IMR-90 (cell line): ENCODE measurements around the gene DHX57. TPM values are rescaled to one million over a fixed set of nuclear protein-coding genes. Genes with fewer than 3 reads are reported as not detected.

Source experiments
- ATAC-seq: fragments of 200-7000 bp; cut with Tn5 transposase; 2 replicates; pipeline ENCODE4 v1.9.1; 2020; ENCODE audit warnings: low read depth, mild to moderate bottlenecking, moderate library complexity
- BruUV-seq: library from RNA; stranded (reverse); fragments of 400-500 nt; replicated peaks from 2 replicates; lab custom pipeline; 2021; lab: Mats Ljungman, UMichigan
- CTCF ChIA-PET: fragments of 300-600 bp; formaldehyde crosslinking; extraction: SDS; loops from one replicate; lab custom pipeline; 2021; ENCODE audit warnings: antibody characterized with exemption; lab: Yijun Ruan, JAX
- POLR2A ChIA-PET: fragments of 300-600 bp; sonication (Branson Sonifier 250); formaldehyde crosslinking; loops from one replicate; lab custom pipeline; 2022; ENCODE audit warnings: antibody characterized with exemption; ENCODE audit not compliant: unreplicated experiment; lab: Charles Lee
- DNase-seq: peaks from one replicate; pipeline ENCODE4 v3.0.0; 2013
- H2AFZ ChIP-seq: replicated peaks from 2 replicates; pipeline ENCODE3; 2013; ENCODE audit warnings: low read length, mild to moderate bottlenecking; ENCODE audit not compliant: poor library complexity
- H2AK5ac ChIP-seq: 2 replicates; pipeline ENCODE4 v1.6.1; 2013; ENCODE audit warnings: low read depth, low read length, inconsistent platforms
- H2AK9ac ChIP-seq: replicated peaks from 2 replicates; pipeline ENCODE3; 2013; ENCODE audit warnings: mild to moderate bottlenecking, low read depth, low read length, moderate library complexity; ENCODE audit not compliant: poor library complexity
- H2BK120ac ChIP-seq: 2 replicates; pipeline ENCODE4 v1.6.1; 2013; ENCODE audit warnings: low read depth, low read length, inconsistent platforms
- H2BK15ac ChIP-seq: 3 replicates; pipeline ENCODE4 v1.6.1; 2013; ENCODE audit warnings: low read depth, low read length, inconsistent platforms
- H2BK20ac ChIP-seq: 2 replicates; pipeline ENCODE4 v1.6.1; 2013; ENCODE audit warnings: low read depth, mild to moderate bottlenecking, inconsistent platforms, low read length, moderate library complexity
- H2BK5ac ChIP-seq: 2 replicates; pipeline ENCODE4 v1.6.1; 2013; ENCODE audit warnings: mild to moderate bottlenecking, low read depth, low read length, inconsistent platforms; ENCODE audit not compliant: poor library complexity, severe bottlenecking
- H3K14ac ChIP-seq: replicated peaks from 2 replicates; pipeline ENCODE4 v1.6.1; 2013; ENCODE audit warnings: low read depth, low read length, inconsistent platforms
- H3K18ac ChIP-seq: 2 replicates; pipeline ENCODE4 v1.6.1; 2013; ENCODE audit warnings: low read depth, low read length, control low read depth
- H3K23ac ChIP-seq: 2 replicates; pipeline ENCODE4 v1.6.1; 2013; ENCODE audit warnings: low read depth, low read length, inconsistent platforms
- H3K27ac ChIP-seq: 2 replicates; pipeline ENCODE4 v1.5.1; 2013; ENCODE audit warnings: mild to moderate bottlenecking, control low read depth, low read length; ENCODE audit not compliant: insufficient read depth
- H3K27me3 ChIP-seq: 2 replicates; pipeline ENCODE4 v1.6.1; 2013; ENCODE audit warnings: low read length; ENCODE audit not compliant: control insufficient read depth, insufficient read depth
- H3K36me3 ChIP-seq: 2 replicates; pipeline ENCODE4 v1.6.1; 2013; ENCODE audit warnings: low read length, mixed read lengths; ENCODE audit not compliant: control insufficient read depth, insufficient read depth
- H3K4ac ChIP-seq: 2 replicates; pipeline ENCODE4 v1.6.1; 2013; ENCODE audit warnings: low read depth, low read length, inconsistent platforms
- H3K4me1 ChIP-seq: 2 replicates; pipeline ENCODE4 v1.6.1; 2013; ENCODE audit warnings: low read length, mixed read lengths; ENCODE audit not compliant: control insufficient read depth, insufficient read depth
- H3K4me2 ChIP-seq: 2 replicates; pipeline ENCODE4 v1.6.1; 2013; ENCODE audit warnings: low read depth, mild to moderate bottlenecking, control low read depth, low read length, moderate library complexity
- H3K4me3 ChIP-seq: 2 replicates; pipeline ENCODE4 v1.5.1; 2013; ENCODE audit warnings: low read depth, mild to moderate bottlenecking, control low read depth, low read length, moderate library complexity; ENCODE audit not compliant: insufficient read depth
- H3K56ac ChIP-seq: 2 replicates; pipeline ENCODE4 v1.6.1; 2013; ENCODE audit warnings: low read length, inconsistent platforms; ENCODE audit not compliant: insufficient read depth; ENCODE audit errors: extremely low read depth
- H3K79me1 ChIP-seq, 2 experiments: 2 replicates each; pipeline ENCODE4 v1.6.1; 2013; ENCODE audit warnings: low read length in 2 of 2, inconsistent platforms in 1 of 2, low read depth in 1 of 2
- H3K9ac ChIP-seq: 2 replicates; pipeline ENCODE4 v1.6.1; 2013; ENCODE audit warnings: low read depth, low read length, control low read depth
- H3K9me1 ChIP-seq: 2 replicates; pipeline ENCODE4 v1.6.1; 2013; ENCODE audit warnings: low read length, inconsistent platforms; ENCODE audit not compliant: insufficient read depth
- H3K9me3 ChIP-seq: 2 replicates; pipeline ENCODE4 v1.6.1; 2013; ENCODE audit warnings: low read length; ENCODE audit not compliant: control insufficient read depth, insufficient read depth
- H4K20me1 ChIP-seq: 2 replicates; pipeline ENCODE4 v1.6.1; 2013; ENCODE audit warnings: low read length, inconsistent platforms; ENCODE audit not compliant: insufficient read depth
- H4K5ac ChIP-seq: 2 replicates; pipeline ENCODE4 v1.6.1; 2013; ENCODE audit warnings: mild to moderate bottlenecking, low read depth, low read length, control low read depth
- H4K8ac ChIP-seq, 2 experiments: 2 replicates each; pipeline ENCODE4 v1.6.1; 2013; ENCODE audit warnings: low read depth in 2 of 2, low read length in 2 of 2, control low read depth in 1 of 2, inconsistent platforms in 1 of 2
- H4K91ac ChIP-seq: 2 replicates; pipeline ENCODE4 v1.6.1; 2013; ENCODE audit warnings: low read depth, low read length, inconsistent platforms; ENCODE audit not compliant: insufficient read depth
- BHLHE40 ChIP-seq: fragments of 150-350 bp; IDR thresholded peaks from 2 replicates; pipeline ENCODE4 v1.6.1; 2016; ENCODE audit warnings: mild to moderate bottlenecking, low read depth, low read length
- CEBPB ChIP-seq: IDR thresholded peaks from 2 replicates; pipeline ENCODE4 v1.6.1; 2012; ENCODE audit warnings: low read depth, low read length, improper control_type of control experiment
- CHD1 ChIP-seq: IDR thresholded peaks from 2 replicates; pipeline ENCODE4 v1.6.1; 2012; ENCODE audit warnings: low read depth, low read length, improper control_type of control experiment
- CTCF ChIP-seq: conservative IDR thresholded peaks from 2 replicates; pipeline ENCODE4 v1.5.1; 2012; ENCODE audit warnings: mild to moderate bottlenecking, low read depth, low read length, improper control_type of control experiment
- ELK1 ChIP-seq: fragments of 150-350 bp; IDR thresholded peaks from 2 replicates; pipeline ENCODE4 v1.6.1; 2016; ENCODE audit warnings: low read depth, mild to moderate bottlenecking, low read length, moderate library complexity, borderline replicate concordance
- FOS ChIP-seq: fragments of 150-350 bp; IDR thresholded peaks from 2 replicates; pipeline ENCODE4 v1.6.1; 2016; ENCODE audit warnings: low read depth, low read length
- MAFK ChIP-seq: IDR thresholded peaks from 2 replicates; pipeline ENCODE4 v1.6.1; 2012; ENCODE audit warnings: low read depth, low read length, improper control_type of control experiment
- MAZ ChIP-seq: IDR thresholded peaks from 2 replicates; pipeline ENCODE4 v1.6.1; 2012; ENCODE audit warnings: low read depth, mild to moderate bottlenecking, low read length, improper control_type of control experiment, moderate library complexity, borderline replicate concordance
- MXI1 ChIP-seq: IDR thresholded peaks from 2 replicates; pipeline ENCODE4 v1.6.1; 2012; ENCODE audit warnings: low read depth, mild to moderate bottlenecking, low read length, moderate library complexity, borderline replicate concordance
- NFE2L2 ChIP-seq: fragments of 150-350 bp; IDR thresholded peaks from 2 replicates; pipeline ENCODE4 v1.6.1; 2016; ENCODE audit warnings: low read depth, mild to moderate bottlenecking, low read length
- POLR2A ChIP-seq: IDR thresholded peaks from 2 replicates; pipeline ENCODE4 v1.6.1; 2012; ENCODE audit warnings: mild to moderate bottlenecking, low read depth, low read length
- RAD21 ChIP-seq: IDR thresholded peaks from 2 replicates; pipeline ENCODE4 v1.6.1; 2012; ENCODE audit warnings: low read length, improper control_type of control experiment
- RCOR1 ChIP-seq: IDR thresholded peaks from 2 replicates; pipeline ENCODE4 v1.6.1; 2012; ENCODE audit warnings: mild to moderate bottlenecking, low read length, improper control_type of control experiment; ENCODE audit not compliant: insufficient replicate concordance
- RFX5 ChIP-seq: IDR thresholded peaks from 2 replicates; pipeline ENCODE4 v1.8.0; 2012; ENCODE audit warnings: low read depth, mild to moderate bottlenecking, low read length, moderate library complexity
- SMC3 ChIP-seq: fragments of 150-350 bp; IDR thresholded peaks from 2 replicates; pipeline ENCODE4 v1.6.1; 2016; ENCODE audit warnings: low read depth, mild to moderate bottlenecking, antibody characterized with exemption, low read length, moderate library complexity
- USF2 ChIP-seq: fragments of 150-350 bp; IDR thresholded peaks from 2 replicates; pipeline ENCODE4 v1.6.1; 2017; ENCODE audit warnings: mild to moderate bottlenecking, antibody characterized with exemption, low read length, low read depth
- WGBS, 2 experiments: methylation state at CpG; one replicate each; pipeline versions ENCODE4 v1.1.5 to v1.1.7; 2013; ENCODE audit warnings: missing lambda C conversion rate in 2 of 2; ENCODE audit not compliant: insufficient read length in 1 of 2; ENCODE audit errors: extremely low coverage in 2 of 2; 5-methylcytosine and 5-hydroxymethylcytosine counted together
- dilution Hi-C: fragments of 300-500 bp; cut with HindIII; formaldehyde crosslinking; loops from one replicate; pipeline ENCODE4 v1.14.3; 2018; ENCODE audit warnings: low sequenced_read_pairs; ENCODE audit not compliant: unreplicated experiment
- in situ Hi-C: fragments of 300-500 bp; cut with MboI; formaldehyde crosslinking; loops from 3 replicates; pipeline ENCODE4 v1.14.3; 2019; ENCODE audit warnings: low sequenced_read_pairs, inconsistent platforms, mixed read lengths
- intact Hi-C: fragments of 100-400 bp; cut with micrococcal nuclease; formaldehyde crosslinking; loops from 2 replicates; pipeline ENCODE4 v1.10.0; 2022
- polyA plus RNA-seq, 3 experiments: library from polyadenylated mRNA; depleted of rRNA; stranded (reverse); fragments of >200 nt; gene quantifications; 2 replicates each; pipeline ENCODE4 v1.2.3, GENCODE V29; 2012; ENCODE audit warnings: low replicate concordance in 1 of 3
- total RNA-seq: library from RNA; depleted of rRNA; stranded (reverse); fragments of >200 nt; gene quantifications from 2 replicates; pipeline ENCODE4 v1.2.3, GENCODE V29; 2012

The DHX57 gene
- total and polyA plus RNA-seq, 2 of the 4 experiments (the other 2 are of a cell fraction), result 9.5 to 24.4 TPM

- Histone ChIP-seq H3K23ac (peak overlapping the region; percentile 55; the same call in 1 of the 2 replicates), H4K8ac (peak overlapping the region; percentile 78 to 79), H3K9ac (peak overlapping the region; percentile 38), H2AK9ac (no peak overlapping the region), H2BK15ac (no peak overlapping the region), H3K4me2 (peak overlapping the region; percentile 82), H2AK5ac (no peak overlapping the region), H3K4me1 (no peaks in the 10 kb centered on the region), H3K4me3 (peak overlapping the region; percentile 89), H3K79me1 (peaks cover 10 to 28% of the 10 kb centered on the region in 2 experiments; a peak in 3 of 4 replicates), H4K20me1 (no peaks in the 10 kb centered on the region), H3K27ac (no peak overlapping the region), H3K9me3 (no peaks in the 10 kb centered on the region), H4K91ac (no peak overlapping the region), H2BK20ac (no peak overlapping the region), H3K36me3 (no peaks in the 10 kb centered on the region), H2BK5ac (no peak overlapping the region), H4K5ac (peak overlapping the region; percentile 24), H3K9me1 (0 out of 2 replicates have a peak, but pooled peaks cover 3% of the 10 kb centered on the region), H3K27me3 (no peaks in the 10 kb centered on the region), H3K18ac (no peak overlapping the region), H3K56ac (no peak overlapping the region), H2BK120ac (no peak overlapping the region), H3K4ac (no peak overlapping the region), H2AFZ (peak overlapping the region; percentile 99), H3K14ac (peak overlapping the region; percentile 64; the same call in 1 of the 2 replicates)
- intact Hi-C loops (loop anchor here (10.0 kb wide), 1 partner anchor 118 kb away; no protein-coding TSS in a partner anchor), dilution Hi-C loops (no loop called here), in situ Hi-C loops (no loop called here)
- no peak for TF ChIP-seq CTCF
- no peak for TF ChIP-seq MXI1
- no peak for TF ChIP-seq CEBPB
- TF ChIP-seq USF2, result no peak
- no peak for TF ChIP-seq RAD21
- TF ChIP-seq POLR2A, result no peak
- no peak for TF ChIP-seq FOS
- no peak for TF ChIP-seq RFX5
- no peak for TF ChIP-seq CHD1
- no peak for TF ChIP-seq ELK1
- no peak for TF ChIP-seq NFE2L2
- TF ChIP-seq MAFK, result no peak
- no peak for TF ChIP-seq RCOR1
- no peak for TF ChIP-seq BHLHE40
- TF ChIP-seq MAZ, result no peak
- TF ChIP-seq SMC3, result no peak
- ATAC-seq (no peak), DNase-seq (no peak)
- 25% methylated on average over 2 of the region's 10 CpGs; no CpG with 5 or more reads in 1 of the 2 experiments for WGBS, 2 experiments
- ChIA-PET POLR2A (no interaction called here), CTCF (no interaction called here)
- no TSS peak for BruUV-seq
Measured at GRCh38 chr2:38876407-38876806, 673 bp upstream of the DHX57 start.
